BJ (cell line): ENCODE results near the gene C16orf92. TPM values are rescaled to one million over a fixed set of nuclear protein-coding genes. Genes with fewer than 3 reads are reported as not detected.
"Not testable (repeated sequence)": the region's sequence is repeated elsewhere in the genome, so short reads cannot be mapped to it uniquely, and the experiment has no call there.

Experiments
- CTCF ChIA-PET: fragments of 350-600 bp; formaldehyde crosslinking; extraction: SDS; loops from one replicate; lab custom pipeline; 2021; ENCODE audit warnings: antibody characterized with exemption, inconsistent platforms; lab: Yijun Ruan, JAX
- POLR2A ChIA-PET: fragments of 300-600 bp; sonication (Branson Sonifier 250); formaldehyde crosslinking; extraction: SDS; loops from one replicate; lab custom pipeline; 2021; ENCODE audit warnings: antibody characterized with exemption; lab: Charles Lee
- DNase-seq: peaks from one replicate; pipeline ENCODE4 v3.0.0-alpha.2; 2011; ENCODE audit warnings: low read depth
- H3K27me3 ChIP-seq: 2 replicates; pipeline ENCODE4 v1.6.0; 2011; ENCODE audit warnings: low read length; ENCODE audit not compliant: control insufficient read depth, insufficient read depth
- H3K36me3 ChIP-seq: 2 replicates; pipeline ENCODE4 v1.5.1; 2011; ENCODE audit warnings: low read length; ENCODE audit not compliant: control insufficient read depth, insufficient read depth
- H3K4me3 ChIP-seq: 2 replicates; pipeline ENCODE4 v1.5.1; 2011; ENCODE audit warnings: low read depth, mild to moderate bottlenecking, control low read depth, low read length
- polyA plus RNA-seq: library from polyadenylated mRNA; depleted of rRNA; stranded (reverse); fragments of >200 nt; gene quantifications from 2 replicates; pipeline ENCODE4 v1.2.3, GENCODE V29; 2011
- TF ChIP-seq, protein P1 (sequence below): IDR thresholded peaks from 2 replicates; pipeline ENCODE4 v1.5.1; 2011; ENCODE audit warnings: low read depth, mild to moderate bottlenecking, control low read depth, inconsistent platforms, low read length, moderate library complexity; ENCODE audit not compliant: insufficient read depth

Gene C16orf92
- polyA plus RNA-seq, 1 experiment, result not detected

DNA sequence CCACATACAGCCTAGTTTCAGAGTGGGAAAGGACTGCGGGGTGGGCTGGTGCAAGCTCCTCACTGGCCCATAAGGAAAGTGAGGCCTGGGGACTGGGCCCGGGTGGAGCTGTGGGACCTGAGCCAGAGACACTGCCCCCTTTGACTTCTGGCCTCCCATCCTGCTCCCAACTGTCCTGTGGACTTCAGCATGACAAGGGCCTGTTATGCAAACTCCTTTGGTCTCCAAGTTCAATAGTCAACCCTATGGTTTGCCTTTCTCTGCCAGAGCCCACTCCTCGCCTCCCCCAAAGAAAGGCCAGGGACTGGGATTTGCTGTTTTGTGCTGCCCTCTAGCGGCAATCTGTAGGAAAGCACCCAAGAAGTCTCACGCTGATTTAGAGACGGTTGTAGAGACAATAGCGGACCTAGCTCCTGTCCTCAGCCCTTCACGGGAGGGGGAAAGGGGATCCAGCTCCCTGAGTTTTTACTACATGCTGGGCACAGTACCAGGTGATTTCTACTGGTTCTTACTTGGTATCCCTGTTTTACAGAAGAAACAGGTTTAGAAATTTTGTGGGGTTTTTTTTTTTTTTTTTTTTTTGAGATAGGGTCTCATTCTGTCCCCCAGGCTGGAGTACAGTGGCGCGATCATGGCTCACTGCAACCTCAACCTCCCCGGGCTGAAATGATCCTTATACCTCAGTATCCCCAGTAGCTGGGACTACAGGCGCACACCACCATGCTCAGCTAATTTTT is 9.3 kb downstream of the C16orf92 start:
- ChIA-PET CTCF (interaction anchor here (0.6 to 6.0 kb wide), 34 partner anchors 9 to 376 kb away, joined by 3 to 46 read pairs (median 4); partner anchors contain the start of genes ALDOA, C16orf92, CDIPT and KIF22), POLR2A (no interaction called here)
- H3K27me3 ChIP-seq, result peaks cover 30% of the 10 kb centered on the region
- no peak overlapping the region for H3K4me3 ChIP-seq
- TF ChIP-seq, protein P1, sequence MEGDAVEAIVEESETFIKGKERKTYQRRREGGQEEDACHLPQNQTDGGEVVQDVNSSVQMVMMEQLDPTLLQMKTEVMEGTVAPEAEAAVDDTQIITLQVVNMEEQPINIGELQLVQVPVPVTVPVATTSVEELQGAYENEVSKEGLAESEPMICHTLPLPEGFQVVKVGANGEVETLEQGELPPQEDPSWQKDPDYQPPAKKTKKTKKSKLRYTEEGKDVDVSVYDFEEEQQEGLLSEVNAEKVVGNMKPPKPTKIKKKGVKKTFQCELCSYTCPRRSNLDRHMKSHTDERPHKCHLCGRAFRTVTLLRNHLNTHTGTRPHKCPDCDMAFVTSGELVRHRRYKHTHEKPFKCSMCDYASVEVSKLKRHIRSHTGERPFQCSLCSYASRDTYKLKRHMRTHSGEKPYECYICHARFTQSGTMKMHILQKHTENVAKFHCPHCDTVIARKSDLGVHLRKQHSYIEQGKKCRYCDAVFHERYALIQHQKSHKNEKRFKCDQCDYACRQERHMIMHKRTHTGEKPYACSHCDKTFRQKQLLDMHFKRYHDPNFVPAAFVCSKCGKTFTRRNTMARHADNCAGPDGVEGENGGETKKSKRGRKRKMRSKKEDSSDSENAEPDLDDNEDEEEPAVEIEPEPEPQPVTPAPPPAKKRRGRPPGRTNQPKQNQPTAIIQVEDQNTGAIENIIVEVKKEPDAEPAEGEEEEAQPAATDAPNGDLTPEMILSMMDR, result peak; percentile 83
- DNase-seq, result no peak
- H3K36me3 ChIP-seq, result no peaks in the 10 kb centered on the region

DNA sequence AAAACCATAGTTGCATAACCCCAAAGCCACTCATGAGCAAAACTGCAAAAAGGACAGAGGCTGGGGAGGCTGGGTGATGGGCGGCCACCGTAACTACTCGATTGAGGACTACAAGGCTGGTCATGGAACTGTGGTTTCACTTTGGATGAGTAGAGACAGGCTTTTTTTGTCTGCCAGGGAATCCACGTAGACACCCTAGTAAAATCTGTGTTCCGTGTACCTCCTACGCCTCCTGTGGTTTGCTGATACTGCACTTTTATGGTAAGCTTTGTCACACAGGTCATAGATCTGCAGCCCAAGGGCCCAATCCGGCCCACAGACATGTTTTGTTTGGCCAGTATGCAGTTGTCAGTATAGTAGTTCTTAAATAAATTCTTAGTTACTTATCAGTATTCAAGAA is 10.3 kb downstream of the C16orf92 start:
- CTCF ChIA-PET, result interaction anchor here (0.9 to 6.0 kb wide), 11 partner anchors 10 to 336 kb away, joined by 3 to 46 read pairs (median 6); partner anchors contain the start of genes ALDOA, C16orf92 and CDIPT

DNA sequence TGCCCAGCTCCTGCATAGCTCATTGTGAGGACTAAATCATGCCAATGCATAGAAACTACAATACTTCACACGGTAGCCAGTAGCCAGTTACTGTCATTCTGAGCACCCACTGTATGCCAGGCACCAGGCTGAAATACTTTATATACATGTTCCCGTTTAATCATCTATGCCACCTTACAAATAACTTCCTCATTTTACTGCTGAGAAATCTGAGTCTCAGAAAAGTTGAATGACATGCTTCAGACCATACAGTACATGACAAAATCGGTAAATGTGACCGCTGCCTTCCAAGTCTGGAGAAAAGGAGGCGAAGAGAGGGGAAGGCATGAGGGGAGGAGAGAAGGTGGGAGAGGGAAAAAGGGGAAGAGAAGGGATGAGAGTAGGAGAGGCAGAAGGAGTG is 17.2 kb downstream of the C16orf92 start:
- CTCF ChIA-PET, result interaction anchor here (5.8 kb wide), 1 partner anchor 7 kb away, joined by 46 read pairs; the partner anchor contains the start of gene TLCD3B
- POLR2A ChIA-PET, result no interaction called here
- DNase-seq, result no peak
- Histone ChIP-seq H3K4me3 (no peak overlapping the region), H3K36me3 (no peaks in the 10 kb centered on the region), H3K27me3 (no peaks in the 10 kb centered on the region; the same call in 1 of the 2 replicates)
- TF ChIP-seq, protein P1, result no peak

More for the DNA sequence above, 10.3 kb downstream of the C16orf92 start:
- POLR2A ChIA-PET, result no interaction called here
- no peak overlapping the region for H3K4me3 ChIP-seq
- TF ChIP-seq, protein P1, result no peak
- DNase-seq, result no peak
- H3K27me3 ChIP-seq, result peaks cover 23% of the 10 kb centered on the region
- H3K36me3 ChIP-seq, result no peaks in the 10 kb centered on the region

DNA sequence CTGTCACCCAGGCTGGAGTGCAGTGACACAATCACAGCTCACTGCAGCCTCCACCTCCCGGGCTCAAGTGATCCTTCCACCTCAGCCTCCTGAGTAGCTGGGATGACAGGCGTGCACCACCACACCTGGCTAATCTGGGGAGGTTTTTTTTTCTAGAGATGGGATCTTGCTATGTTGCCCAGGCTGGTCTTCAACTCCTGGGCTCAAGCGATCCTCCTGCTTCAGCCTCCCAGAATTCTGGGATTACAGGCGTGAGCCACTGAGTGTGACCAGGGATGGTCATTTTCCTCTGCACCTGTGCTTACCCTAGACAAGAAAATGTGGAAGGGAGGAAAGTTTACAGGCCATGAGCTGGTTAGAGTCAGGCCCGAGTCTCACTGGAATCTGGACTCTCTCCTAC is 17.7 kb downstream of the C16orf92 start:
- DNase-seq, POLR2A ChIA-PET, H3K27me3 ChIP-seq, H3K36me3 ChIP-seq, H3K4me3 ChIP-seq: not testable (repeated sequence)
- CTCF ChIA-PET, result interaction anchor here (1.2 to 5.8 kb wide), 3 partner anchors 8 to 18 kb away, joined by 4 to 46 read pairs (median 4); partner anchors contain the start of genes C16orf92 and TLCD3B

DNA sequence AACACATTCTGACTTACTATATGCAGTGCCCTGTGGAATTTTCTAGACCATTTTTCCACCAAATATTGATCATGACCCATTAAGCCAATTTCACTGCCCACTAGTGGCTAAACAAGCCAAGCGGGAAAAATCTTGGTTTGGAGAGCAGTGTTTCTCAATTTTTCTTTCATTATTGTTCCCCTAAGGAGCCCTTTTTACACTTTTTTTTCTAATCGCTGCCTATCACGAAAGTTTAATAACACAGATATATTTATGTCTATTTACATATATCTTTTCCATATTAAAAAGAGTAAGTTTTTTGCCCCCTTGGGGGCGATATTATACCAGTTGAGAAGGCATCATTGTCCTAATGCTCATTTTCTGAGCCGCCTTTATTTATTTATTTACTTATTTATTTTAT is 18.8 kb downstream of the C16orf92 start:
- TF ChIP-seq, protein P1, result peak; percentile 44
- Histone ChIP-seq H3K4me3 (no peak overlapping the region), H3K27me3 (no peaks in the 10 kb centered on the region; the same call in 1 of the 2 replicates), H3K36me3 (no peaks in the 10 kb centered on the region)
- DNase-seq, result no peak
- CTCF ChIA-PET, result interaction anchor here (1.0 to 5.8 kb wide), 6 partner anchors 9 to 50 kb away, joined by 3 to 46 read pairs (median 4); partner anchors contain the start of genes C16orf92, TBX6 and TLCD3B
- POLR2A ChIA-PET, result no interaction called here
